Measurements from ENCODE around the gene FOXR2. TPM values are rescaled to one million over a fixed set of nuclear protein-coding genes. Genes with fewer than 3 reads are reported as not detected.

FOXR2 gene
- total and polyA plus RNA-seq, 2 experiments from 2014 or later = not detected

Small RNAs within 50 kb of the gene (small RNA-seq; reads per million reads assigned to genes)
- not detected for gene RF00019

Other genes with a start within 250 kb of the FOXR2 start
- gene MAGEH1, start 171.3 kb upstream of the FOXR2 start, total RNA-seq = 76.6 and 87.7 TPM in 2 replicates
- 60.0 and 62.6 TPM in 2 replicates for gene MAGEH1, start 171.3 kb upstream of the FOXR2 start, polyA plus RNA-seq
- 5.3 and 5.8 TPM in 2 replicates for gene USP51, start 133.6 kb upstream of the FOXR2 start, total RNA-seq
- gene USP51, start 133.6 kb upstream of the FOXR2 start, polyA plus RNA-seq = 0.33 and 0.74 TPM in 2 replicates
- 16.3 and 26.6 TPM in 2 replicates for gene RRAGB, start 94.3 kb downstream of the FOXR2 start, total RNA-seq
- 23.2 and 25.5 TPM in 2 replicates for gene RRAGB, start 94.3 kb downstream of the FOXR2 start, polyA plus RNA-seq

All from hepatocyte (in vitro differentiated cells).